Activated T-cell treated with anti-CD3 and anti-CD28 coated beads, Interleukin-2, amount 50 U/mL, for 1 hour (primary cell): Measurements from ENCODE around the gene ZC2HC1C.
"Not testable (repeated sequence)": the region's sequence is repeated elsewhere in the genome, so short reads cannot be mapped to it uniquely, and the experiment has no call there.

Experiments
- DNase-seq: peaks from one replicate; pipeline ENCODE4 v3.0.0-alpha.2; 2020

The ZC2HC1C gene

DNA sequence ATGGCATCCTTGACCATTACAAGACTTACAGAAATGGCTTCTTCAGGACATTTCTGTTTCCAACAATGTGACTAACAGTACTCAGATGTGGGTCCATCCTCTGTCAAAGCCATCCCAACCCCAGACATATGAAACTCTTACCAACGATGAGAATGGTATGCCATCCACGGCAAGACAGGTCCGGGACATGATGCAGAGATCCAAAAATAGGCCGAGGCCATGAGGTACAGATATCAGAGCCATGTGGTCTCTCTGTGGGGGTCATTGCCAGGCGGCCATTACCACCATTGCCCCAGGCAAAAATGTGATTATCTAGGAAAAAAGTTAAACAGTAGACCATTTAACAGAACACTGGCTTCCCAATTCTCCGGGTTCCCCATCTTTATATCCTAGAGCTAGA is 27.5 kb downstream of the ZC2HC1C start:
- DNase-seq = no peak

DNA sequence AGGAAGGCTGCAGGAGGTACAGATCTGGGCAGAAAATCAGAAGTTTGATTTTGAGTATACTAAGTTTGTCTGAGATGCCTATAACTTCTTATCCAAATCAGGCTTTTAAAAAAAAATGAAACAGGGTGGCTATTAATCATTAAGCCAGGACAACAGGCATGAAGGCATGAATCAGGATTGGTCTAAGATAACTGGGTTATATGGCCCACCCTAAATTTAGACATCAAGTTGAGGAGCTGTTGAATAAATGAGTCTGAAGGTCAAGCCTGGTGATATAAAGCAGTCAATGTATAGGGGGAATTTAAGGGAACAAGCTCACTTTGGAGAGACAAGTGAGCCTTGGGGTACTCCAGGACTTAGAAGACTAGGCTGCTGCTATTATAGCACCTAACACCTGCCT is 28.8 kb downstream of the ZC2HC1C start:
- DNase-seq = no peak

DNA sequence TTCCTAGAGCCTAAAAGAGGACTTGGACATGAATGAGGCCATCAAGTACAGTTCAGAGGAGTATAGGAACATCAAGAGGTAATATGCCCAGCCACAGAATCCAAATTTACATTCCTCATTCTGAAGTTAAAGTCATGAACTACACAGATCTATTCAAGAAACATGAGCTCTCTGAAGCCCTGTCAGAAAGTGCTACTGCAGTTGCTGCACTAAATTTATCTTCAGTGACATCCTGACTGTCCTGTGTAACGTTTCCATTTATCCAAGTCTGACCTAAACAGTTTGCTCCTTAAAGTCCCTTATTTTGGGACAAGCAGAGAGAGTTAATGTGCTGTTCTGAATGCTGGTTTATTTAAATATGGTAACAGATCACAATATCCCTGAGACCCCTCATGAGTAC is 29.2 kb downstream of the ZC2HC1C start:
- DNase-seq = no peak

DNA sequence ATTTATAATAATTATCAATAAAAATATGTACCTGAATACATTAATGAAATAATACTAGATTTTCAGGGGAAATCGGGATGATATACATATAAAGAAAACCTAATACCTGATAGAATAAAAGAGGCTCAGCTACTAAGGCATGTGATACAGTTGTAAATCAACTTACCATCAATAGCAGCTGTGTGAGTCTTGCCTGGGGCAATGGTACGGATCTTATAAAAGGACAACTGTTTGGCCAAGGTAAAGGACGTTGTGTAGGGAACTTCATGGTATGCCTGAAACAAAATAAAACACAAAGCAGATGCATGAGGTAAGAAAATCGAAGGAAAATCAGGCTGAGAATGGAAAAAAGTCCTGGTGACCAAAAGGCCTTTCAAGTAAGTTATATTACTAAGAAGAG is 32.0 kb downstream of the ZC2HC1C start:
- DNase-seq = no peak

DNA sequence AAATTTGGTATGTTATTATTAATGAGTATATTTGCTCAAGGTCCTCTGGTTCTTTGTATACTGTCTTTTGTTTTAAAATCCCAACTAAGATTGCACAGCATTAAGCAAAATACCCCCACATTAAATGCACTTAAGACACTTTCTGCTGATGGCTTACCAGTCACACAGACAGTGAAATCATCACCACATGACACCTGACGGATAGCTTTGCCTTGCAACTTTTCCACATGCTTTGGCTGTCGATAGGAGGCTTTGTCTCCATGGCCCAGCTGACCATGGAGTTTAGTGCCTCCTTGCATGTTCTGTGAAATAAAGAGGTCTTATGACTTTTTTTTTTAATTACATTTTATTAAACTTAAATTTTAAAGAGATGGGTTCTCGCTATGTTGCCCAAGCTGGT is 37.7 kb downstream of the ZC2HC1C start:
- no peak for DNase-seq

DNA sequence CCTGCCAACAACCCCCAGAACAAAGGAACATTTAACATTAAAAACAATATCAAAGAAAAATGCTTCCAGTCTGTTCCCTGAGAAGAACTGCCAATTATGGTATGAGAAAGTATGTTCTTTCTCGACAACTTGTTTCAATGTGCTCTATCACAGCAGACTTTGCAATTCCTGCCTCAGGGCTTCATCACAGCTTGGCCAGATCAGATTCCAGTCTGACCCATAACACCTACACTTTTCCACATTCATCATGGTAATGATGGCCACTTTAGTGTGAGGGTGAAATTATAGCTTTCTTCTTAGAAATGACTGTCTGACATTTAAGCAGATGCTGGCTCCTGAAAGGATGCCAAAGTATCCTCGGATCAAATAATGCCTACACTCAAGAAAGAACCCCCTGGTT is 40.4 kb downstream of the ZC2HC1C start:
- no peak for DNase-seq

DNA sequence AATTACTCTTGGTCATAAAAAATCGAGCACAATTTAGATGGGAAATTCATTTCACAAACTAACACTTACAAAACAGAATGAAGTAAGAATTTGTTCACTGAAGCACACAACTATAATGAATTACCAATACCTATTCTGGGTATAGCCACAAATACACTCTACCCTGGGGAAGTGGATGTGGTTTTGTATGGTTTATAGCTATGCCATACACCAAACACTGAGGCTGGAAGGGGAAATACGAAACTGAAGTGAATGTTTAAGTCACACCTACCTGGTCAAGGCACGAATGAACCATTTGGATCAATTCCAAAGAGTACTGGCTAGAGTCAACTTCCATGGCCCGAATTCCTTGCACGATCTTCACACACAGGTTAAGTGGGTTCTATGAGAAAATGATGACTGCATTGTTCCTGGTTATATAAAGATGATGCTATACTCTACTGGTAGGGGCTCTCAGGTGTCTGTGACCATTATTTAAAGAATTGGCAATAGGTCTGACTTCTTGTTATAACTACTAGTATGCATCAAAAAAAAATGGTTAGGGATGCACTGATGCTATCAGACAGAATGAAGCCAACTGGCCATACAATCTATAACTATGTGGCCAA is 44.6 kb downstream of the ZC2HC1C start:
- no peak for DNase-seq

DNA sequence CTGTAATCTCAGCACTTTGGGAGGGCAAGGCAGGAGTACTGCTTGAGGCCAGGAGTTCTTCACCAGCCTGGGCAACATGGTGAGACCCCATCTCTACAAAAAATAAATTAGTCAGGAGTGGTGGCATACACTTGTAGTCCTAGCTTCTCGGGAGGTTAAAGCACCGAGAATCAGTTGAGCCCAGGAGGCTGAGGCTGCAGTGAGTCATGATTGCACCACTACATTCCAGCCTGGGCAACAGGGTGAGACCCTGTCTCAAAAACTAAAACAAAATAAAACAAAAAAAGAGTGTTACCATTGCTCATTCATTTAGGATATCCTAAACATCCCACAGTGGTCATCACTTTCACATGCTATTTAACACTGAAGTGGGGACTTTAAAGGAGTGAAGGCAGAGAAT is 49.6 kb downstream of the ZC2HC1C start:
- no peak for DNase-seq

DNA sequence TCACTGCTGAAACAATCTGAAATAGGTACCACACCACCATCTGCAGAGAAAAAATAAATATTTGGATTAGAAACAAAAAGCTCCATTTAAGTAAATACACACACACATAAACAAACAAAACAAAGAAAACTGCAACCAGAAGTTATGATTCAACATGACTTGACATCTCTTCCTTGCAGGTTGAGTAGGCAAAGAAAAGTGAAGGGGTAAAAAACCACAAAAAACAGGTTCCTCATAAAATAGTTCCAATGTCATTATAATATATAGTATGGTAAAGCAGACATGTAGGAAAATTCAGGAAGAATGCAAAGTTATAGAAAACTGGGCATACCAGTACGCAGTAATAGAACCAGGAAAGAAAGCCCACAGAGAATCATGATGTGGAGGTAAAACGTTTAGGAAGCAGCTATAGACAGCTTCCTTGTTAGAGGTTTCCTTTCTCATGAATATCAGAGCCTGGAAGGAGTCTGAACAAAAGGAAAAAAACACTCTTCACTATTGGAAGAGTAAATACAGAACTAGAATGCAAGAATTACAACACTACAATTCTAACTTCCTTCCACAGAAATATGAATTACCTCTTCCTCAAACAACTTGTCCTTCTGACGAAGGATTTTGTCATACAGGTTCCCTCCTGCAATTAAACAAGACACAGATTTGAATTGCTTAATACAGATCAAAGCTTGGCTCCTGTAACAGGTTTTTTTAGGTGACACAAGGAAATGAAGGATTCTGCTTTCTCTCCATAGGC is 51.3 kb downstream of the ZC2HC1C start:
- DNase-seq = no peak

DNA sequence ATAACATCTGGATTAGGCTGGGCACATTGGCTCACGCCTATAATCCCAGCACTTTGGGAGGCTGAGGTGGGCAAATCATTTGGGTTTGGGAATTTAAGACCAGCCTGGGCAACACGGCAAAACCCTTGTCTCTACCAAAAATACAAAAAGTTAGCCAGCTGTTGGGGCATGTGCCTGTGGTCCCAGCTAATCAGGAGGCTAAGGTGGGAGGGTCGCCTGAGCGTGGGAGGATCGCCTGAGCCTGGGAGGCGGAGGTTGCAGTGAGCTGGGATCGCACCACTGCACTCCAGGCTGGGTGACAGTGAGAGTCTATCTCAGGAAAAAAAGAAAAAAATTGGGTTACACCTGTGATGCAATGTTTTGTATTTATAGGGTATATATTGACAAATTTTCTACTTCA is 52.1 kb downstream of the ZC2HC1C start:
- no peak for DNase-seq

DNA sequence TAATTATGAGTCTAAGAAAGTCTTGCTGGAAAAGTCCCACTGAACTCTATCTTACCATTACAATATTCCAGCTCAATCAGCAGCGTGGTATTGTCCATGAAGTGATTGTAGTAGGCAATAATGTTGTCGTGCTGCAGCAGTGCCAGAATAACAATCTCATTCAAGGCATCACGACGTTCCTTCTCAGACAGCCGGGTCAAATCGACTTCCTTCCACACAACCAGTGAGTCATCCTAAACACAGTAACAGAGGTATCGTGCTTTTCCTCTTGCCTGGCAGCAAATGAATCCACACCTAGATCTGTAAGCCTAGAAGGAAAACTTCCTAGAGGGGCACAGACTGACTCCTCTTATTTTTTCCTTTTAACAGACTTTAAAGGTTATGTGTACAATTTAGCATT is 54.5 kb downstream of the ZC2HC1C start:
- DNase-seq = no peak

DNA sequence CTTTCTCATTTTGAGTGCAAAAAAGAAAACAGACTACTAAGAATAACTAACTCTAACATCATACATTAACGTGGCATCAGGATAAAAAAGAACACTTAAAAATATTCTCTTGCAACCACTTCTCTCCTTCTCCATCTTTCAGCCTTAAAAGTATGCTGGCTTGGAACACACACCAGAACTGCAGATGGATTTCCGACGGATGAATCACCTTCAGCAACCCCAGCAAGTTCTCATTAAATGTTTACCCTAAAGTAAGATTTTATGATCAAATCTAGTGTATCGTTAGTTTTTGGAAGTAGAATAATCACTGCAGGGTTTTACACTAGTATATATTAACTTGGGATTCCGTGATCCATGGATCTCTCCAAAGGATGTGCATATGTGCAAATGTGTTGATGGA is 56.2 kb downstream of the ZC2HC1C start:
- no peak for DNase-seq

DNA sequence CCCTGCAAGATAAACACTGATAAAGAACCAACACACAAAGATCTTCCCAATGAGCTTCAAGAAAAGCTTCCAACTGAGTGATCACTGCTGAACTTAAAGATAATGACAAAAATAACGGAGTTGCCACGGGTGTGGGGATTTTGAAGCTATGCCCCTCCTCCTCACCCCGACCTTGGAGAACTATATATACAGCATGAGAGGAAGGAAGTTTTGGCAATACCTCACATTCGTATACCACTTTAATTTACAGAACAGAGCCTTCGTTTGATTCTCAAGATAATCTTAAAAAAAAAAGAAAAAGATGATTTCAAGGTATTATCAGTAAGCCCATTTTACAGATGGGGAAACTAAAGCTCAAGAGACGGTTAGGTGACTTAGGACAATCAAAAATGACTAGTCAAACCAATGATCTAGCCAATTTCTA is 56.7 kb downstream of the ZC2HC1C start:
- no peak for DNase-seq

DNA sequence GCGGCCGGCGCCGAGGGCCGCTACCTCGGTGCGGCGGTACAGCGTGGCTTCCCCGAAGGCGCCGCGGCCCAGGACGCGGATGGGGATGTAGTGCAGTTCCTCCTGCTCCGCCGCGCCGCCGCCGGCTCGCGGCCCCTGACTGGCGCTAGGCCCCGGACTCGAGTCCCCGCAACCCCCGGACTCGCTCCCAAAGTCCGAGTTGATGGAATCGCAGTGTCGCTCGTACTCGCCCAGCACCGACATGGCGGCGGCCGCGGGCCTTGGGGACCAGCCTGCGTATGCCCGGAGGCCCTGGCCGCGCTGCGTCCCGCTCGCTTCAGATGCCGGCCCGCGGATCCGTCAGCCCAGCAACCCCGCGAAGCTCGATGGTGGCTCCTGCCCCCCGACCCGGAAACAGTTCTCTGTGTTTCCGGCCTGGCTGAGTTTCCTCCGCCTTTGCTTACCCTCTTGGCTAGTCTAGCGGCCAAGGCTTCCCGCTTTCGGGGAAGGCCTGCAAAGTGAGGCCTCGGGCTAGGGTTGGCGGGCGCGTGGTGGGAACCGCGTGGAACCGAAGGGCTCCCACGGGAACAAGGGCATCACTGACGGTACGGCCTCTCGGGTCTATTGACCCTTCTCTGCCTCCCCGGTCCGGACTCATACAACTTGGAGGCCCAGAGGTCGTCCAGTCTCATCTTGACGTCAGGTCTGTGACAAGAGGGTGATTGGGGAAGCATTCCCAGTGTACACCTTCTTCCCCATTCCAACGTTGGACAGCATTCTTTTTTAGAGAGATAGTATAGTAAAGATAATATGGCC is 57.4 kb downstream of the ZC2HC1C start, which contains the start of gene NEK9:
NEK9 (minus strand) TSS at position 370 of the 795 bp plus-strand sequence; CDS start at position 243, 127 bp downstream.
- DNase-seq = peak; percentile 89

DNA sequence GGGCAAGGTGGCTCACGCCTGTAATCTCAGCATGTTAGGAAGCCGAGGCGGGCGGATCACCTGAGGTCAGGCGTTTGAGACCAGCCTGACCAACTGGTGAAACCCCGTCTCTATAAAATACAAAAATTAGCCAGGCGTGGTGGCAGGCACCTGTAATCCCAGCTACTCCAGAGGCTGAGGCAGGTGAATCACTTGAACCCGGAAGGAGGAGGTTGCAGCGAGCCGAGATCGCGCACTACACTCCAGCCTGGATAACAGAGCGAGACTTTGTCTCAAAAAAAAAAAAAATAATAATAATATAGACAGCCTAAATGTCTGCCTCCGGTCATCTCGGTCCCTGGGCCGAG is 58.0 kb downstream of the ZC2HC1C start:
- DNase-seq = not testable (repeated sequence)

DNA sequence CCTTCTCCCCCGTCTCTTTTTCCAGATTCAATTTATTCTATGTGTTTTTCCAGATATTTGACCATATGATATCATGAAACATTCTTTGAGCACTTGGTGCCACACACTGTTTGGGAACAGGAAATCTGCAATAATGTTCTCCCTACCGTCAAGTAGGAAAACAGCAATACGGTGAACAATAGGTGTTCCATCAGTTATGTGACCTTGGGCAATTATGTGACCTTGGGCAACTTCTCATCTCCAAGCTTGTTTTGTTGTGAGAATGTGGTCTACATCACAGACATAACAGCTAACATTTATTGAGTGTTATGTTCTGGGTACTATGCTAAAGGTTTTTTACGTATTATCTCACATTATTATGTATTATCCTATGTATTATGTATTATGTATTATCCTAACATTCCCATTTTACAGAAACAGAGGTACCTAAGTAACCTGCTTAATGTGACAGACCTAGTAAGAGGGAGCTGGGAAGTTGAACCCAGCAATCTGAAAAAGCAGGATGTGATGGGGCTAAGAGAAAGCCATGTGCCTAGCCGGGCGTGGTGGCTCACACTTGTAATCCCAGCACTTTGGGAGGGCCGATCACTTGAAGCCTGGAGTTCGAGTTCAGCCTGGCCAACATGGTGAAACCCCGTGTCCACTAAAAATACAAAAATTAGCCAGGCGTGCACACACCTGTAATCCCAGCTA is 58.6 kb downstream of the ZC2HC1C start:
- no peak for DNase-seq

DNA sequence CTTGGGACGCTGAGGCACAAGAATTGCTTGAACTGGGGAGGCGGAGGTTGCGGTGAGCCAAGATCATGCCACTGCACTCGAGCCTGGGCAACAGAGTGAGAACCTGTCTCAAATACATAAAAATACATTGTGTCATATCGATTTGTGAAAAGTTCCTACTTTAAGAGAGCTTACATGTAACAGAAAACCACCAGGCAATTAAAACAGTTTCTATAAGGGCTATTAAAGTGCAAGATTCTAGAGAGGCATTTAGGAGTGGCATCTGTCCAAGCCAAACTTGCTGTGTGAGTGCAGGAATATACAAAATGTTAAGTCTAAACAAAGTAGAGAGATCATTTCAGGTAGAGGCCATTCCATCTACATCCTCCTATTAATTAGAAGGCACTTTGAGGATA is 59.2 kb downstream of the ZC2HC1C start:
- no peak for DNase-seq
